HG02870 (cell line): ENCODE results near the gene DYNC1I1.

Experiments used
- ATAC-seq: cut with Tn5 transposase; IDR thresholded peaks from one replicate; pipeline ENCODE4 v1.9.1; 2021; ENCODE audit warnings: mild to moderate bottlenecking, moderate library complexity; ENCODE audit not compliant: unreplicated experiment

Gene DYNC1I1

DNA sequence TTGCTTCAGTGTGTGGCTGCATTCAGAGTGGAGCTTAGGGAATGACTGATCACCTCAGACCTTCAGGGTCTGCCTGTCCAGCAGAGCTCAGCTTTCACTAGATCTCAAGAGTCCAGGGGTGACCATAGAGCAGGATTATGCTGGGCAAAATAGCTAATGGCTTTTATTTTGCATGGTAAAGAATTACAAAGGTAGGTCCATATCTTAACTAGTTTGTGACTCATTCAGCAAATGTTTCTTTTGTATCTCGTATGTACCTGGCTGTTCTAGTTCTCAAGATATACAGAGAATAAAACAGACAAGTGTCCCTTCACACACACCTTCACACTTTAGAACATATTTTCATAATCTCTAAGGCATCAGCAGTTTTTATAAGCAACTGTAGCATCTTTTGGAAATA is 180.5 kb downstream of the DYNC1I1 start:
- no peak for ATAC-seq

DNA sequence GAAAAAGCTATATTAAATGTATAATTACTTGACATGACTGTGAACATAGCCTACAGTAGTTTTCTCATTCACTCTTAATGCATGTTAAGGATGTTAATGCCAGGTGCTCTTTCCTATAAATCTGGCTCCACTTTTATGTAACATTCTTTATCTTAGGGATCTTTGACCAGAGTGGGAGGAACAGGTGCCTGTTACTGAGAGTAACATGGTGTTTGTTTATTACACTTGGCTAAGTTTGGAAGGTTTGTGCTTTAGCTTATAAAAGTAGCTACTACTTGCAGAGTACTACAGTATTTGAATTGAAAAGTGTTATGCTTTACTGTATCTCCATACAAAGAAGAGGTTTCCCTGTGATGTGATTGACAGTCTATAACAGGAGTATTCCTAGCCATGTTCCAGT is 183.4 kb downstream of the DYNC1I1 start:
- ATAC-seq, result no peak

DNA sequence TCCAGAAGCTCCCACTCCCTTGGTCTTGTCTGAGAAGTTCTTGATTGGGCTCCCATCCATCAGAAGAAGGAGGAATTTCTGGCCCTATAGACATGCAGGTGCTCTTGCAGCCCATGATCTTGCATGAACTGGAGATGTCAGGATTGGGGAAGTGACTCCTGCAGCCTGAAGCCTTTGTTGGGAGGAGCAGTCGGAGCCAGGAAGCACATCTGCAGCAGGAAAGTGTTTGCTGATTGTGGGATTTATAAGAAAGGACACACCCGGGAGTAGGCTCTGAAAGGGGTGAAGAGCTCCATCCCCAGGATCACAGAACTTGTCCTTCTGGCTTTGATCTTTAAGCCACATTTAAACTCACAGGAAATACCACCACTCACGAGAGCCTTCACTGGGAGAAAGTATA is 185.2 kb downstream of the DYNC1I1 start:
- no peak for ATAC-seq

DNA sequence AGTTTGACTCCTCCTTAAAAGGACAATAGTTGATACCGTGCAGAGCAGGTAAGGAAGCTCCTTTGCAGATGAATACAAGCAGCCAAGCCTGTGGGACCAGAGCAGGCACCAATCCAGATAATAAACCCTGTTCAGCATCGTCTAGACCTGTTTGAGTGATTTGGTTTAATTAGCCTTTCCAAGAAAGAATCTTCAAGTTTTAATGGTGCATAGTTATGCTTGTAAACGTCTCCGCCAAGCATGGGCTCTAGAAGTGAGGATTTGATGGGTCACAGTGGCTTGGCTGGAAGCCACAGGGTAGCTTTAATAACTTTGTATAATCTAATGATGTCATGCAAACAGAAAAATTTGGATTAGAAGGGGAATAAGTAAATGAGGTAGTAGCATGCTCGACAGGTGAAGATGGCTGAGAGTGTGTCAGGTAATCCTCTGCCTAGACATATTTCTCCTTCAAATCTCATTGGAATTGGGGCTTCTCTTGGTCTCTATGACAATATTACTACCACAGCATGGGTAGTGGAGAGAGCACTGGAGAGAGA is 188.4 kb downstream of the DYNC1I1 start:
- no peak for ATAC-seq

DNA sequence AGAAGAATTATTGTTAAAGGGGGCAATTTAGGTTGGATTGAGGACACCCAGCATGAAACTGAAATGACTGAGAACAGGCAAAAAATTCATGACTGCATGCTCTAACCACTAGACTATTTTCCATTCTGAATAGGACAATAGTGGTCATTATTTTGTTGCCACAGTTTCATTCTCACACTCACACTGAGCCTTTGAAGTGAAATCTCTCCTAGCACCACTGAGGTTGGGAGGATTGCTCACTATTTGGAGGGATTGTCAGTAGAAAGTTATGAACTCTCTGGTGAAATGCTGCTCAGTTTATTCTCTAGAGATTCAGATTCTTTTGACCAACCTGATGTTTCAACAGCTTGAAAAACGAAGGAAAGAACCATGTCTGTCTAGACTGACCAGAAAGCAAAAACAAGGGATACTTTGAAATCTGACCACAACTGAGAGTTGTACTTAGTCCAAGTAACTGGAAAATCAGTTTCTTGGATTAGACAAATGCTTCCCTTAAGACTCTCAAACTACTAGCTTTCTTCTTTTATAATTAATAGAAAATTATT is 191.2 kb downstream of the DYNC1I1 start:
- no peak for ATAC-seq

DNA sequence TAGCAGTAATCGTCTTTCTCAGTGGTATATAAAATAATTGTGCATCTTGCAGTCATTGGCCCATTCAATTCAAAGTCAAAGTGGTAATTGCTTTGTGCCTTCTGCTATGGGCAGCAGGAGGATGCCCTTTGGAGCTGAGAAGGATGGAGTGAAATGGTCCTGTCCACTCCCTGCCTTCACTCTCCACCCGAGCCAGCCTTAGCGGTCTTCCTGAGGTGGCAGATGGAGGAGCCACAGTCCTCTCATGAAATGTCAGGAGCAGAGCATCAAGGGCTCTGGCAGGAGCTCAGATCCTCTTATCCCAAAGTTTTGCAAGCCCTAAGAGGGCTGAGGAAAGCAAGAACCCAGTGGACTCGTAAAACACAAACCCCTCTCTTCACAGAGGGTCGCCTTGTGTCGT is 199.4 kb downstream of the DYNC1I1 start:
- ATAC-seq, result no peak

DNA sequence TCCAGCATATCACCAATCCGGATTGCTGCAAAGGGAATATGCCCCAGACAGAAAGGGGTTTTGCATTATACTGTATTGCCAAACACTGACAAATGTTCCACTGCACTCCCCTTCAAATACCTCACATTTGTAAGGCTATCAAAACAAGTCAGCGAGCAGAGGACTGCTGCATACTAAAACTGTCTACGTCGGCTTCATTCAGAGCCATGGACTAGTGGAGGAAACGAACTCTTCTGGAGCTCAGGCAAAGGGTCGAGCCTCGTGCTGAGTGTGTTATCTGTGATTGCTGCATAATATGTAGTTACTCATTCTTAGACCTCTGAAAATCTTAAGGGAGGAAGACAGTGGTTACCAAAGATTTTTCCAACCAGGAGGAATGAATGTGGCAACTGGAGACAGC is 200.2 kb downstream of the DYNC1I1 start:
- no peak for ATAC-seq

DNA sequence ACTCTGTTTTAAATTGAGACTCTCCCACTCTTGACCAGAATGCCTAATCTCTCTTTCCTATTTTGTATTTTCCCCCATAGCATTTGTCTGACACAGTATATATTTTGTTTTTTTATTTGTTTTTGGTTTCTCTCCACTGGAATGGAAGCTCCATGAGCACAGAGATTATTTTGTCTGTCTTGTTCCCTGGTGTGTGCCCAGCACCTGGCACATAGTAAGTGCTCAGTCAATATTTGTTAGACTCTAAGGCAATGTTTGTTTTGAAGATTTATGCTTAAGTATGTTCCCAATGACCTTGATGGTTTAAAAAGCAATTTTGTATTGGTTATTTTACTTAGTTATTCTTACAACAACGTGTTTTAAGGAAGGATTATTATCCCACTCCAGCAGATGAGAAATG is 201.8 kb downstream of the DYNC1I1 start:
- no peak for ATAC-seq

DNA sequence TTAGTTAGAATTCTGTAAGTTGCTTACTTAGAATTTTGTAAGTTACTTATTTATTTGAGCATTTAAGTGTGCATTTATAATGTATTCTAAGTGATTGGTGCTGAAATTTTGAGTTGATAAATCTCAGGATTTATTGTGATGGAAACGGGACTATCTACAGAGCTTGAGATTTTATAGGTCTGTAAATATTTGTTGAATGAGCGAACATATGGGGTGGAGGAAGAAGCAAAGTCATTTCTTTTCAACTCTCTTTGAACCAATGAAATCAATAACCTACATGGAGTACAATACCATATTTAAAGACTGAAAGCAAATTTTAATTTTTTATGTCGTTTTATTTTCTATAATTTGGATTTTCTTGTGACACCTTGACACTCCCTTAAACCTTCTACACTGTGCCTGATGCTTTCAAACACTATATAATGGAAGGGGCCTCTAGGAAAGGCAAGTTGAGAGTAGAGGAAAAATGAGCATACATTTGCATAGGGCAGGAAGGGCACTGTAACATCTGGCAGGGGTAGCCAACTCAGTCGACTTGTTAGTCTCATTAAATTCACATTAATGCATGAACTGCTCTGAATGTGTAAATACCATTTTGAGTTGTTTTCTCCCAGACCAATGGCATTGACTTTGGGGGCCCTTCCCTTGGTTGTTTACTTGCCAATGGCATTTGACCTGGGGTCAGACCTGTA is 204.2 kb downstream of the DYNC1I1 start:
- ATAC-seq, result no peak

DNA sequence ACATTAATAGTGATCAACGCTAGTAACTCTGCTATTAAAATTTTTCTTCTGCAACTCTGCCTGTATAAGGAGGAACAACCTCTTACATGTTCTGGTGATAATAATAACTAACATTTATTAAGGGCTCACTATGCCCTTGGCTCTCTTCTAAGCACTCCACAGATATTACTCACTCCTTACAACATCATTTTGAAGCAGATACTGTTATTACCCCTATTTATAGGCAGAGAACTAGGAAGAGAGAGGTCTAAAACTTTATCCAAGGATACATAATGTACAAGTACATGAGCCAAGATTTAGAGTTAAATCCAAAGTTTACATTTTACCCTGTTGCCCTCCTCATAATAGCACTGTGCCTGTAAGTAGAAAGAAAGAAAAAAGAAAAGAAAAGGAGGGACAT is 205.6 kb downstream of the DYNC1I1 start:
- no peak for ATAC-seq

DNA sequence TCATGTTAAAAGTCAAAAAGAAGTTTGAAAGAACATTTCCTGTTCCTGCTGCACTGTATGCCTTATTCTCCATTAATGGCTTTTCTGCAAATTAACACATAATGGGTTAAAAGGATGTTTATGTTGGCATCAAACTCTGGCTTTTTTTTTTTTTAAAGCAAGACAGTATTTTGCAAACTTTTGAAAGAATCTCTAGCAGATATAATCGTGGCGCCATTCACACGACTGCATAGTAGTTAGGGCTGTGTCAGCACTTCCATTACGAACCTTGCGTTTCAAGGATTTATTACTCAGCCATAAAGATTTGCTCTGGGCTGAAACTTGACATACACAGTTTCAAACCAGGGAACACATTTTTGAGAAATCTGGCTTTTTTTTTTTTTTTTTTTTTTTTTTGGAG is 207.8 kb downstream of the DYNC1I1 start:
- no peak for ATAC-seq

DNA sequence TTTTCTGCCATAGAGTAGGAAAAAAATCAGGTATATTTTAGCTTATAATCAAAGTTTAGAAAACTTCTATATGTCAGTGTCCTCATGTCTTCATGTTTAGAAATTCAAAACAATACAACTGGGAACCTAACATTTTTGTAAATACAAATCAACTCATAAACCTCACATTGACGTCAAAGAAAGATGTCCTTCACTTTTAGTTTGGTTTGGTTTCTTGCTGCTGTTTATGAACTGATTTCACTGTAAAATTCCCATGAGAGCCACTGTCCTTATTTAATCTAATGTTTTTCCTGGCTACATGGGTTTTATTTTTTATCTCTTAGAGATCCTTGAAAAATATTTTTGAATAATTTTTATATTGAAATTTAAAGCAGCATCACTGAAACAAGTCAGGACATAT is 208.4 kb downstream of the DYNC1I1 start:
- ATAC-seq, result no peak

DNA sequence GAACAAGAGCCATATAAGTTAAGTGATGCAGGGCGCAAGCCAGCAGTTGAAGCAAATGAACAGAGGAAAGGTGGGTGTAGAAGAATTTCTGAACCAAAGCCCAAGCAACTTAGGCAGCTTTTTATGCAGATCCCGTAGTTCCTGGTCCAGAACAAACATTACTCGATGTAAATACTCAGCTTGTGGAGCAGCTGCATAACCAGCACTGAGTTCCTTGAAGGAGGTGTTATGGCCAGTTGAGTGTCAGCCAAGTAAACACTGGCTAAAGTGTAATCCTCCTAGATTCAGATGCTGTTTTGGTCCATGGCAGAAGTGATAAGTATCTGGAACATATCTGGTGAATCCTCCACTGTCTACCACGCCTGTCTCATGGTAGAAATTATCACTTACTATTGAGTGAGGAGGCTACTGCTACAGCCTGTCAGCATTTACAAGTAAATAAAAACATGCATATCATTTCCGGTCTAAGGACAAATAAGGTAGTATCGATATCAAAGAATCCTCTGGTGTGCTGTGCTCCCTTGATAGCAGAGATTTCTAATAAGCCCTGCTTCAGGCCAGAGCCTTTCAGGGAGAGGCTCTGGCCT is 213.9 kb downstream of the DYNC1I1 start:
- no peak for ATAC-seq

DNA sequence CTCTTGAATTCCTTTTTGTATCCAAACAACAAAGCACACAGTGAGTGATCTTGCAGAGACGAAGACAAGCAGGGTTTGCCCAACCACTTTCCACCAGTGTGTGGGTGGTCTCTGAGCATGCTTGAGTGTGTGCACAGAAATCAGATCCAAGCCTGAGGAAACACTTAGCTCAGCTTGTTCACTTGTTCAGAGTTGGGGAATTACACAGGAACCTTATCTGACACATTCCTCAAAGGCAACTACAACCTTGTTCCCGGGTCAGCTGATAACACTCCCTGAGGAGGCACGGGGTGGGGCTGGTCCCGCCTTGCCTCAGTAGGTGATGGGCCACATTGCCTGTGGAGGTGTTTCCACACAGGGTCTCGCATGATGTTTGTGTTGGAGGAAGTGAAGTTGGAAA is 216.9 kb downstream of the DYNC1I1 start:
- ATAC-seq, result no peak

DNA sequence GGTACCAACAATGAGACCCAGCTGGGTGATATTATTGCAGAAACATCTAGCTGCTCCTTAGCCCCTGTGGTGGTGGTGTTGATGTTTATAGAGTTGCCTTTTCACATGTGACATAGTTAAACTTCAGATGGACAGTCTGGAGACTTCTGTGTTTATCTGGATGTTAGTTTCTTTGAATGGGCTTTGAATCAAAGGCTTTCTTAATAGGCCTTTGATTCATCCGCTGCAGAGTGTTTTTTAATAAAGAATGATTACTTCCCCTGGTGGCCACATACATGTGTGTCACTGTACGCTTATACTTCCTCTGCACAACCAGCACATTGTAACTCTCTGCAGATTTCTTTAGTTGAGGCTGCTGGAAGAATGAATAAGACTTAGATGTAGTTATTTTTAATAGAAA is 221.0 kb downstream of the DYNC1I1 start:
- no peak for ATAC-seq

DNA sequence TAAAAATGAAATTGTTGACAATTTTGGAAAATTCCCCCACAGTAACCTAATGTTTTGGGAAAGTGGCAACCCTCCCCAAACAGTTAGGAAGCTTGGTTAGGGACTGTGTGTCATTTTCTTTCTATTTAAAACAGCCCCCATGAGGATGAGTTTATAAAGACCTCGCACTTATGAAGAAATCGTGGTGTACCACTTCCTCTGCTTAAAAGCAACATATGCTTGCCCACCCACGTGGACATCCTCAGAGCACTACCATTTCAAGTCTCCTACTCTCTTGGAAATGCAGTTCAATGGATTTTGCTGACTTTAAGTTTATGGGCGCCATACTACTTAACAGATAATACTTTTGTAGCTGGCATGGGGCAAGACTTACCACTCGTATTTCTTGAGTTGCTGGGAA is 223.8 kb downstream of the DYNC1I1 start:
- no peak for ATAC-seq

DNA sequence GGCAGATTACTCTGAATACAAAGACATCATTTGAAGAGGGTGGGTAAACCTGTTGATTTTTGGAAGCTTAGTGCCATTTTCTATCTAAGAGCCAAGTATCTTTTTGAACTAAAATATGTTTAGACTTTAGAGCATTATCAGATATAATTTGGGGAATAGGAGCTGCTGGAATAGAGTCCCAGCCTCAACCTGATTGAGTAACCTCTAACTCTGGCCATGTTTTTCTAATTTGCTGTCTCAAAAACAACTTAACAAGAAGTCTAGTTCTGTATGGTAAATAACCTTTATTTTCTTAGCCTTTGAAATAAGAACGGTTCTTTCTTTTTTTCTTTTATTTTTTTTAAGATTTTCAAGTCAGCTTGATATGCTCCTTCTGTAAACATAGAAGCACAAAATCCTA is 224.5 kb downstream of the DYNC1I1 start:
- no peak for ATAC-seq

DNA sequence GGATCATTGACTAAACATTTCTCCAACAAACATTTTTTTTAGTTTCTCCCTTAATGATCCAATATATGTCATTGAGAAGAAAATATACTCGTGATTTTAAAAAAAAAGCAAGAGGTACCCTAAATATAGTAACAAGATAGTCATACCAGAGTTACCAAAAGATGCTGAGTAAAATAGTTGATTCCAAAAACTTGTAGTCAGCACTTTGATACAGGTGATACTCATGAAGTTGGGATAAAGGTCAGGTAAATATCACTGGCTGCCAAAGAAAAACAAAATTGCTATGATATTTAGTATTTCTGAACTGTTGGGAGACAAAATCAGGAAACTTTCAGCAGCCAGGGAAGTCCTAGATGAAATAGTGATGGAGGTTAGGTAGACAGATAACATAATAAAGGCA is 225.3 kb downstream of the DYNC1I1 start:
- no peak for ATAC-seq

DNA sequence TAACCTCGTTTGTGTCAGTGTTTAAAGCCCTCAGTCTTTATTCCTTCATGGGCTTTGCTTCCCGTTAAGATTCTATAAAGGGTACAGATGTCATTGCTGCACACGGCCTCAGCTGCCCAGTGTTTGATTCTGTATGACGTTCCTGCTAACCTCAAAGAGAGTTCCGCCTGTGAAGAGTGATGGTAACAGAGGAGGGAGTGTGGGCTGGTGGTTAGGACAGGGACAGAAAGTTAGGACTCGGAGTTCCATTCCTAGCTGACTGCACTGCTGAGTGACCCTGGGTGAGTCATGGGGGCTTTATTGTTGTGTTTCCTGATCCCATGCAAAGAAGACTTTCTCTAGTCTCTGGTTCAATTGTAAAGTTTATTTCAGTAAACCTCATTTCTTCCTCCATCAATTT is 227.1 kb downstream of the DYNC1I1 start:
- no peak for ATAC-seq

DNA sequence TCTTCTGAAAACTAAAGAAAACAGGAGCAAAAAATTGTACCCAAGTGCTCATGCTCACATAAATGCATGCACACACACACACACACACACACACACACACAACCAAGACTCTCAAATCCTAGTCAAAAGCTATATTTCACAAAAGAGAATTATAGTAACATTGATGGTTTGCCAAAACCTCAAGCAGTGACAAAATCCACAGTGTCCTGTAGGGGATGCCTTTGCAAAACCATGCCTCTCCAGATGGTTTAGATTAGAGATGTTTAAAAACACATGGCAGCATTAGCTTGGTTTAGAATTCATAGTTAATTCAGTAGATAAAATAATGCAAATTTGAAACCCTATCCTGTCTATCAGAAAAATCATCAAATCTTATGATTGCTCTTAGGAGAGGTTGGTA is 232.2 kb downstream of the DYNC1I1 start:
- no peak for ATAC-seq

DNA sequence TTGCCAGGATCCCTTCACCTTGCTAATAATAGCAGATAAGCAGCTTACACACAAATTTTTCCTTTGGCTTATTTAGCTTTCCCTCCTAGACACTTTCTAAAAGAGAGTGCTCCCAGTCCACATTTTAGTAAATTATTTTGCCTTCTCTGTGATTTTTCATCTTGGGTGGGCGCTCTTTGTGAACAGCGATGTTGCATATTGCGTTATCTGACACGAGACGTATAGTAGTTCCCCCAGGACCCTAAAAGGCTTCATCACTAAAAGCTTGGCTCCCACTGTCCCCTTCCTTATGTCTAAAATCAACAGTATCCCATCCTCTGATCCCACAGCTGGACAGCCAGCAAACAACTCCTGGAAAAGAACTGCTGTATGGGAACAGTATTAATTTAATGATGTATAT is 232.9 kb downstream of the DYNC1I1 start:
- ATAC-seq, result no peak

DNA sequence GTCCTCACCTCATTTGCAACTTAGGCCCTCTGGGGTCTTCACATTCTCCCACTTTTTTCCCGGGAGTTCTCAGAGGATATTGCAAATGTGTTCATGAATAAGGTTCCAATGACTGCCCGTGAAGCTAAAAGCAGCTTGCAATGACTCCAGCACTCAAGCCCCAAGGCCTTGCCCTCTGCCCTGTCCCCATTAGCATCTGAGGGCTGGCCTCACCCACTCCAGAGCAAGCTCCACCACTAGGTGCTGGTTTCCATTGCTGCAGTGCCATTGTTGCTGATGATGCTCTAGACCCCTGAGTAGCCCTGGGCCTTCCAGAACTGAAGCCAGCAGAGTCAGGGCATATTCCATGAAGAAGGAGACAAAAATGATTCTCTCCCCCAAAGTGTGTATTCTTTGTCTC is 236.8 kb downstream of the DYNC1I1 start:
- ATAC-seq, result no peak

DNA sequence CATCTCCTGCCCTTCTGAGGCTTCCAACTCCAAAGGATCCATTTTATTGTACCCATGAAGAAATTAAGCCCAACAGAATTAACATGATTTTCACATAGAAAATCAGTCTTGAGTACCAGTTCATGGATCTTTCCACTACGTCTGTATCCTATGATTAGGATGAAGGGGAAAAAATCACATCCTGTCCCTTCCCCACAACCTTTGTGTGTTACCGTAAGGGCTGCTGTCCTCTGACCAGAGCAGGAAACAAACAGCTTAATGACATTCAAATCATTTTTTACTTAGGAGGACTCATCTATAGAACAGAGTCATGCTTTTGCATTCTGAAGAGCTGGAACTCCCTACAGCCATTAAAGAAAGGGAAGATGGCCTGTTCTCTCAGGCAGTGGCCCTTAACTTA is 241.5 kb downstream of the DYNC1I1 start:
- no peak for ATAC-seq
